Stimulated activated CD8-positive, alpha-beta memory T cell treated with anti-CD3 and anti-CD28 coated beads, Interleukin-15, amount 100 ng/mL, for 48 hours (primary cell): ENCODE measurements around the gene TRIM56.
"Not testable (repeated sequence)": the region's sequence is repeated elsewhere in the genome, so short reads cannot be mapped to it uniquely, and the experiment has no call there.

Experiments
- DNase-seq, 2 donors: peaks; one replicate each; pipeline ENCODE4 v3.0.0-alpha.2; 2020; ENCODE audit warnings: low read depth in 2 of 2

Gene TRIM56

GRCh38 chr7:101085162-101085964 lies at the start of gene TRIM56:
TSS of gene TRIM56 (plus strand) at chr7:101085481. CDS start at chr7:101087313, 1,832 bp downstream.
- peak; percentile 66 to 68 for DNase-seq

GRCh38 chr7:101035941-101036340 lies 49.3 kb upstream of the TRIM56 start:
- no peak for DNase-seq

GRCh38 chr7:101041283-101041682 lies 44.0 kb upstream of the TRIM56 start:
- DNase-seq = not testable (repeated sequence)

- DNase-seq = no peak
Measured at GRCh38 chr7:101058355-101058754, 26.9 kb upstream of the TRIM56 start.

GRCh38 chr7:101059620-101059942 lies 25.7 kb upstream of the TRIM56 start:
- no peak for DNase-seq

- no peak for DNase-seq
Measured at GRCh38 chr7:101060992-101061391, 24.3 kb upstream of the TRIM56 start.

- DNase-seq = not testable (repeated sequence)
Measured at GRCh38 chr7:101064176-101064550, 21.1 kb upstream of the TRIM56 start.

GRCh38 chr7:101065162-101065561 lies 20.1 kb upstream of the TRIM56 start:
- DNase-seq = not testable (repeated sequence)

- no peak for DNase-seq
Measured at GRCh38 chr7:101066141-101066832, 19.0 kb upstream of the TRIM56 start.

GRCh38 chr7:101066833-101067177 lies 18.5 kb upstream of the TRIM56 start:
- DNase-seq = no peak

- DNase-seq = no peak
Measured at GRCh38 chr7:101068401-101068800, 16.9 kb upstream of the TRIM56 start.

GRCh38 chr7:101071362-101072104 lies 13.7 kb upstream of the TRIM56 start:
- DNase-seq = not testable (repeated sequence)

- no peak for DNase-seq
Measured at GRCh38 chr7:101075646-101076045, 9.6 kb upstream of the TRIM56 start.

GRCh38 chr7:101076183-101076582 lies 9.1 kb upstream of the TRIM56 start:
- DNase-seq = not testable (repeated sequence)

- peak; percentile 61 to 68 for DNase-seq
Measured at GRCh38 chr7:101077303-101078086, 7.8 kb upstream of the TRIM56 start.

GRCh38 chr7:101081432-101081831 lies 3.8 kb upstream of the TRIM56 start:
- DNase-seq = no peak

GRCh38 chr7:101084865-101085161 lies 468 bp upstream of the TRIM56 start:
- no peak for DNase-seq

GRCh38 chr7:101087334-101088068 lies 2.2 kb downstream of the TRIM56 start:
- DNase-seq = no peak

GRCh38 chr7:101088069-101088425 lies 2.8 kb downstream of the TRIM56 start:
- no peak for DNase-seq

- no peak for DNase-seq
Measured at GRCh38 chr7:101088858-101089529, 3.7 kb downstream of the TRIM56 start.

GRCh38 chr7:101089876-101090275 lies 4.6 kb downstream of the TRIM56 start:
- DNase-seq = no peak
